GM21367 (cell line): ENCODE results near the gene PTPRD.
"Not testable (repeated sequence)": the region's sequence is repeated elsewhere in the genome, so short reads cannot be mapped to it uniquely, and the experiment has no call there.

Experiments
- ATAC-seq: cut with Tn5 transposase; IDR thresholded peaks from one replicate; pipeline ENCODE4 v1.9.1; 2021; ENCODE audit not compliant: unreplicated experiment

The PTPRD gene

GRCh38 chr9:8717146-8717545 lies 1895.7 kb downstream of the PTPRD start:
- no peak for ATAC-seq

- ATAC-seq, result no peak
Observed at GRCh38 chr9:8715788-8716187, 1897.0 kb downstream of the PTPRD start.

DNA sequence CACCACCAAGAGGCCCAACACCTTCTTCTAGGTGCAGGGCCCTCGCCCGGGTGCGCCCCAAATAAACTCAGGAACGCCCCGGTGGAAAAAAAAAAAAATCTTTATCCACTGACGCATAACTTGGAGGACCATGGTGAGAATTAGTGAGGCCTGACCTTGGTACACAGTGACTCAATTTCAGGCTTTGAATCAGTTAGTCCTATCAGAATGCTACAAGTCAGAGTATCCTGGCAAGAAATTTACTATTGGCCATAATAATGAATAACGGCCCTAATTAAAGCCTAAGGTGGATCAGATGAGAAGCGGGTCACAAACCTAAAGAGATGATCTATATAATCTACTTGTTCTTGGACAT lies 1899.0 kb downstream of the PTPRD start:
- no peak for ATAC-seq

DNA sequence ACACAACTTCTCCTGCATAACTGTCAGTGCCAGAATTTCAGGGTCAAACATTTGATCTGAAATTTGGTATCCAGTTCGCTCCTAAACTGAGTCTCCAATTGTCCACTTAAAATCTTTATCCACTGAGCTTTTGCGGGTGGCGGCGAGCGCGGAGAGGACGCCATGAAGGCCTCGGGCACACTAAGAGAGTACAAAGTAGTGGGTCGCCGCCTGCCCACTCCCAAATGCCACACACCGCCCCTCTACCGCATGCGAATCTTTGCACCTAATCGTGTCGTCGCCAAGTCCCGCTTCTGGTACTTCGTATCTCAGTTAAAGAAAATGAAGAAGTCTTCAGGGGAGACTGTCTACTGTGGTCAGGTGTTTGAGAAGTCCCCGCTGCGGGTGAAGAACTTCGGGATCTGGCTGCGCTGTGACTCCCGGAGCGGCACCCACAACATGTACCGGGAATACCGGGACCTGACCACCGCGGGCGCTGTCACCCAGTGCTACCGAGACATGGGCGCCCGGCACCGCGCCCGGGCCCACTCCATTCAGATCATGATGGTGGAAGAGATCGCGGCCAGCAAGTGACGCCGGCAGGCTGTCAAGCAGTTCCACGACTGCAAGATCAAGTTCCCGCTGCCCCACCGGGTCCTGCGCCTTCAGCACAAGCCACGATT lies 1899.5 kb downstream of the PTPRD start:
- no peak for ATAC-seq

GRCh38 chr9:8709731-8710130 lies 1903.1 kb downstream of the PTPRD start:
- no peak for ATAC-seq

DNA sequence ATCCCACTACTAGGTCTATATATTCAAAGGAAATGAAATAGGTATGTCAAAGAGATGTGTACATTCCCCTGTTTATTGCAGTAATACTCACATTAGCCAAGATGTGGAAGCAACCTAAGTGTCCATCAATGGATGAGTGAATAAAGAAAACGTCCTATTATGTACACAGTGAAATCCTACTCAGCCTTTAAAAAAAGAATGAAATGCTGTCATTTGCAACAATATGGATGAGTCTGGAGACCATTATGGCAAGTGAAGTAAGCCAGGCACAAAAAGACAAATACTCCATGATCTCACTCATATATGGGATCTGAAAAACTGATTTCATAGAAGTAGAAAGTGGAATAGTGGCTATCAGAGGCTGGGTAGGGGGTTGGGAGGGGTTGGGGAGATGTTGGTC lies 1904.1 kb downstream of the PTPRD start:
- no peak for ATAC-seq

DNA sequence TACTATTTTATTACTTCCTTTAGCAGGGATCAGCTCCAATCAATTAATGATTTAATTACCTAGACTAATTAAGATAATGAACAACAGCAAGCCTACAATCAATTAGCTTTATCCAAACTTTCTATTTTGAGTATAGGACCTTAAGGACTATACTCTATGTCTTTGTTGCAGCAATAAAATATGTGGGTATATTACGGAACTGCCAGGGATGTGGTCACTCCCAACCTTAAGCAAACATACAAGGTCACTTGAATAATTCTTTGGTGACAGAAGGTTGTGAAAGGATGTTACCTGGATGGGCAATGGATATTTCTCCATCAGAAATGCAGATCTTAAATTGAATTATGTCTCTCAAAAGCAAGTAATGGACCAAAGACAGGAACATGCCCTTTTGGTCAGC lies 1905.8 kb downstream of the PTPRD start:
- no peak for ATAC-seq

GRCh38 chr9:8706531-8706930 lies 1906.3 kb downstream of the PTPRD start:
- ATAC-seq, result no peak

GRCh38 chr9:8705861-8706260 lies 1906.9 kb downstream of the PTPRD start:
- no peak for ATAC-seq

DNA sequence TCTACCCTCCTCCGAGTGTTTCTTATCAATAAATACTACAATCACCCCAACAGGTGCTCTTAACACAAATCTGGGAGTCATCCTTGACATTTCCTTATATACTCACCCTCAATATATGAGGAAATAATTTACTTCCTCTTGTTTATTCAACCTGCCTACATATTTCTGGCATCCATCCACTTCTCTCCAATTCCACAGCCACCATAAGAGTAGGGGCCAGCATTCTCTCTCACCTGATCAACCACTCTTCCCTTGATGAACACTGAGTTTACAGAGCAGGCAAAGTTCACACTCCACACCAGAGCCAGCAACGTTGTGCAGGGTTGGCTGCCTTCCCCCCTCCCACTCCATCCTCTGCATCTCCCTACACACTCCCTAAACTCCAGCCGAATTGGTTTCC lies 1908.9 kb downstream of the PTPRD start:
- no peak for ATAC-seq

DNA sequence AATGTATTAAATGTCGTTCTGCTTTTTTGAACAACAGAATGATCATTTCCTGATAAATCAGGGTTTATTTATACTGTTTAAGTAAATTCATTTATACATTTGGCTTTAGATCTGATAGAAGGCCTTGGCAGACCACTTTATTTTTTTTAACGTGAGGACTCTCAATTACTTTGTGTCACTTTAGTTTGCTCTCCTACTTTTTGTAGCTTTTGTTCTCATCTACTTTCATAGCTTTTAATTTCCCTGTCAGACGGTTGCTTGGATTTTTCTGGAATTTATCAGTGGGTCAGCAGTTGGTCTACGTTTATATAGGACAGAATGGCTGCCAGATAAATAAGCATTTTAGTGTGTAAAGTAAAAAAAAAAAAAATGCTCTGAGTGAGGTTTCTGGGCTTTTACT lies 1910.9 kb downstream of the PTPRD start:
- no peak for ATAC-seq

GRCh38 chr9:8697565-8697964 lies 1915.2 kb downstream of the PTPRD start:
- not testable (repeated sequence) for ATAC-seq

GRCh38 chr9:8696516-8696915 lies 1916.3 kb downstream of the PTPRD start:
- ATAC-seq, result no peak

DNA sequence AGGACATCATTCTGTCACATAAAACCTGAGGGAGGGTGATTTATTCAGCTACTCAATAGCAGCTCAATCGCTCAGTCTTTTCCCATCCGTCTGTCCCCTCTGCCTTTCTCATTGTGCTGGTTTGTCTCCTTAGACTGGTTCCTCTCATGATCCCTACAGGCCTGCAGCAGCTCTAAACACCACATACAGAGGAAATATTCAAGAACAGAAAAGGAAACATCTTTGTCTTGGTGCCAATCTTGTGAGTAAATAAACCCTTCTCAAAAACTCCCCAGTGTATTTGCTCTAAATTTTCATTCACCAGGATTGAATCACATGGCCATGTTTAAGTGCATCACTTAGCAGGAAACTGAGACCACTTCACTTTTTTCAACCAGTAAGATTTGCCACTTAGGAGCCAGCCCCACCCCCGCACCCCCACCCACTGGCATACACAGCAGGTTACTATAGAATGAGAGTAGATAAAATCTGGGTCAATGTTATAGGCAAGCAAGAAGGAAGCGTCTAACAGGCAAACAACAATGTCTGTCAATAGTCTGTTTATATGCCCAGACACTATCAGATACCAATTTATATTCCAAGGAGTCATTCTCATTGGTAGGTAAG lies 1917.7 kb downstream of the PTPRD start:
- no peak for ATAC-seq

DNA sequence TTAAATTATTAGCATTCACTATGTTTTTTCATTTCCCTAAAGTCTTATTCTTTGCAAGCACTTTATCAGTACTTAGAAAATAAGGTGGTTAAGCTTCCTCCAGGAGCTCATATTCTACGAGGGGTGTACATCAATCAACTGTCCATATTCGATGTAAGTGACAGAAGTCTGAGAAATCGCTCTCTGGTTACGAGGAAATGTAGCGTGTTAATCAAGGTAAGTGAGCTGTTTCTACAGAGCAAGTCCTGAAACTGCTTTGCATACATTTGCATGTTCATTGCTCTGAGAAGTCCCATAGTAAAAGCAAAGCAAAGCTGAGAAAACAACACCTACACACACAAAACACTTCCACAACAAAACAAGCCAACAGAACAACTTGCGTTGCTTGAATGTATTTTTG lies 1919.3 kb downstream of the PTPRD start:
- ATAC-seq, result no peak

DNA sequence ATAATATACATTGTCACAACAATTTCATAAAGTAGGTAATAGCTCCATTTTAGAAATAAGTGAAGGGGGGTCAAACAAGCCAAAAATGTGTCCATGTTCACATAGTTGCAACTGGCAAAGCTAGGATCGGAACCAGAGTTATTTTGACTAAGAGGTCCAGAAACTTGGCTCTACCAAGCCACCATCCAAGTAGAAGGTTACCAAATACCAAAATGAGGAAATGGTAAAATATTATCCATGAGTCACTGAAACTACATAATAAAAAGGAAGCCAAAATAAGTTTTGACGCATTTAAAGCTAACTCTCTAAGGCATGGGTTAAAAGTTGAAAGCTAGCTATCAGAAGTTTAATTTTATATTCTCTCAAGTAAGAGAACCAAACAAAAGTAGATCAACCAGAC lies 1926.3 kb downstream of the PTPRD start:
- ATAC-seq, result no peak

DNA sequence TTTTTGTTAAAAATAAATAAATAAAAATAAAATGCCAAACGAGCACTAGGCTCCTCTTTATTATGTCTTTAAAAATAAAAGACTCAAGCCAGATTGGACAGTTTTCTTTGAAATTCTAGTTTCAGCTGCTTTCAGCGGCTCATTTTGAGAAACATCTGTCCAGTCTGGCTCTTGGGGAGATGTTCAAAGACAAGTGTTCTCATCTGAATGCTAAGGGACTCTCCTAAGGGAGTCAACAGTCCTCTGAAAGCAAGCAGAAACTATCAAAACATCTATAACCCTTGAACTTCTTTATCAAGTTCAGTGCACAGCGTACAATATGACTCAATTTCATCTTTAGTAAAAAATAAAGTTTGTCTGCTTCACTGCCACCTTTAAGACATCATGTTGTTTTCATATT lies 1927.0 kb downstream of the PTPRD start:
- no peak for ATAC-seq

DNA sequence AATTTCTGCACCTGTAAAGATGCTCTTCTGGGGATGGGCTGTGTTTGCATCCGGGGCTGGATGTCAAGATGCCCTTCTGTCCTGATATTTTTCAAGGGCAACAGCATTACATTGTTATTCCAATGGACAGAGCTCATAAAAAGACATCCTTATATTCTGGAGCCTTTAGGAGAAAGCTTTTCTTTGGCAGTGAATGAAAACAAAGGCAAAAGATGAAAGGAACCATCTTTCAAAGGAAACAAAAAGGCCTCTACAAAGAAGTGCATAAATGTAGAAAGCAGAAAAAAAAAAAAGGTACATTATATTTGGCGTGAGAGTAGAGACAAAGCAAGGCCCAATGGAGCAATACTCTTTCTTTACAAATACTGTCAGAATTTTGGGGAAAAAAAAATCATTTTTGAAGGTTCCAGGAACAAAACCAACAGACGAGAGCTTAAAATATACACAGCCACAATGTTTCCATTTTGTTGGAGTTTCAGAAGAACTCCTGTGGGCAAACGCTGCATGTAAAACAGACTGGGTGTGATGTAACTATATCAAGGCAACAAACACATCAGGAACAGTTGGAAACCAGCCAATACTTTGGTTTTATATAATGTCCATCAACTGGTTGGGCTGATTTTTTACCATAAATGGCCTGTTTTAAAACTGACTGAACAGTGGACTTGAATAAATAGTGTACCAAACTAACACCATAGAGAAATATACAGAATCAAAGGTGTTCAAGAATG lies 1927.7 kb downstream of the PTPRD start:
- no peak for ATAC-seq

DNA sequence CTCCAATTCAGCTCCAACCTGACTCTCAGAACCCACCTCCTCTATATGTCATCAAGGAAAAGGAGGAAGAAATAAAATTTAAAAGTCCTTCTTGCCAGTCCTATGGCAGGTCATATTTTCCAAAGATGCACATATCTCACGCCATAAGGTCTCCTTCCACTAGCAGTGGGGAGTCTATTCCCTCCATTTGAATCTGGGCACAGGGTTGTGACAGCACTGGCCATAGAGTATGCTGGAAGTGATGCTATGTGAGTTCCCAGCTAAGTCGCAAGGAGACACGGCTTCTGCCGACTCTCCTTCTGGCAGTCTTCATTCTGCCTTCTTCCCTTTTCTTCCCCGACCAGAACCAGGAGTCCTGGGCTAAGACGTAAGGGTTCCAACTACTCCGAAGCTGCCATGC lies 1929.3 kb downstream of the PTPRD start:
- ATAC-seq, result no peak

GRCh38 chr9:8680658-8681057 lies 1932.1 kb downstream of the PTPRD start:
- ATAC-seq, result no peak

DNA sequence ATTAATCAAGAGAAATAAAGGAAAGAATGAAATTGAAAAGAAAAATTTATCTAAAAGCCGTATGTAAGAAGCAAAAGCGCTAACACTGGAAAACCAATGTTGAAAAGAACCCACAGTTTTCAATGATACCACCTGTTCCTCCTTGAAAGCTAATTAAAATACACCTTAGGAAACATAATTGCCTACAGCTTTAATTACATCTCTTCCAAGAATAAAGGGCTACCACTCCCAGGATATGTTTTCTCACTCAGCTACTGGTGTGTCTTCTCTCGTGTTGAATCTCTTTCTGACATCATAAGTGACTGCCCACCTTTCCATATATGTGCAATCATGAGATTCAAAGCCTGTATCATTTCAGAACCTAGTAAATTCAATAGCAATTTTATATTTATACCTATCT lies 1932.6 kb downstream of the PTPRD start:
- ATAC-seq, result no peak

GRCh38 chr9:8679371-8679822 lies 1933.4 kb downstream of the PTPRD start:
- no peak for ATAC-seq
